SK-N-SH (cell line): Measurements from ENCODE around the gene MTMR1. TPM values are rescaled to one million over a fixed set of nuclear protein-coding genes. Genes with fewer than 3 reads are reported as not detected.

Experiments used
- CTCF ChIA-PET: fragments of 300-600, 350-600 bp; formaldehyde crosslinking; extraction: SDS; loops from one replicate; lab custom pipeline; 2021; lab: Yijun Ruan, JAX
- POLR2A ChIA-PET: fragments of 350-600 bp; sonication (Branson Sonifier 250); formaldehyde crosslinking; extraction: SDS; loops from one replicate; lab custom pipeline; 2020; ENCODE audit warnings: antibody characterized with exemption, inconsistent platforms; lab: Yijun Ruan, JAX
- DNase-seq: peaks from one replicate; pipeline ENCODE4 v3.0.0; 2012
- H2AFZ ChIP-seq: fragments of 200-600 bp; sonication (generic); 2 replicates; pipeline ENCODE4 v1.8.1; 2016; ENCODE audit warnings: antibody characterized with exemption, mild to moderate bottlenecking, low read depth
- H3F3A ChIP-seq: fragments of 200-600 bp; sonication (generic); replicated peaks from 2 replicates; pipeline ENCODE3; 2016; ENCODE audit warnings: antibody characterized with exemption, mild to moderate bottlenecking; ENCODE audit not compliant: insufficient read depth
- H3K27ac ChIP-seq, 2 experiments: fragments of 200-500 bp in 1 of 2; fragments of 200-600 bp in 1 of 2; sonication (Bioruptor generic) in 1 of 2; sonication (generic), shearing (Covaris generic) in 1 of 2; 2 replicates each; pipeline versions ENCODE4 v1.5.1 to v1.6.1; 2014 to 2016; ENCODE audit warnings: low read depth in 2 of 2, inconsistent platforms in 1 of 2, low read length in 1 of 2, mild to moderate bottlenecking in 1 of 2, mixed read lengths in 1 of 2
- H3K27me3 ChIP-seq: fragments of 200-600 bp; sonication (generic), shearing (Covaris generic); 2 replicates; pipeline ENCODE4 v1.6.1; 2016; ENCODE audit warnings: mixed run types; ENCODE audit not compliant: insufficient read depth
- H3K36me3 ChIP-seq, 2 experiments: fragments of 200-500 bp in 1 of 2; fragments of 200-600 bp in 1 of 2; sonication (Bioruptor generic) in 1 of 2; sonication (generic) in 1 of 2; replicated peaks in 1 of 2; 2 replicates each; pipeline versions ENCODE3 to v1.5.1; 2014 to 2016; ENCODE audit warnings: low read length in 1 of 2, mild to moderate bottlenecking in 1 of 2; ENCODE audit not compliant: insufficient read depth in 2 of 2, control insufficient read depth in 1 of 2
- H3K4me1 ChIP-seq, 2 experiments: fragments of 200-500 bp in 1 of 2; fragments of 200-600 bp in 1 of 2; sonication (Bioruptor generic) in 1 of 2; sonication (generic), shearing (Covaris generic) in 1 of 2; 2 replicates each; pipeline versions ENCODE4 v1.5.1 to v1.6.1; 2014 to 2016; ENCODE audit warnings: low read depth in 1 of 2, low read length in 1 of 2, mixed run types in 1 of 2; ENCODE audit not compliant: insufficient read depth in 2 of 2, control insufficient read depth in 1 of 2
- H3K4me2 ChIP-seq: fragments of 200-600 bp; sonication (generic), shearing (Covaris generic); 2 replicates; pipeline ENCODE4 v1.6.1; 2017; ENCODE audit warnings: mixed run types
- H3K4me3 ChIP-seq, 2 experiments: fragments of 200-500 bp in 1 of 2; fragments of 200-600 bp in 1 of 2; sonication (Bioruptor generic) in 1 of 2; sonication (generic), shearing (Covaris generic) in 1 of 2; 2 replicates each; pipeline versions ENCODE4 v1.5.1 to v1.8.1; 2014 to 2016; ENCODE audit warnings: low read depth in 2 of 2, inconsistent platforms in 1 of 2, low read length in 1 of 2, mild to moderate bottlenecking in 1 of 2, mixed read lengths in 1 of 2, moderate library complexity in 1 of 2
- H3K79me2 ChIP-seq: fragments of 200-600 bp; sonication (generic); 2 replicates; pipeline ENCODE4 v1.8.1; 2017; ENCODE audit warnings: mild to moderate bottlenecking; ENCODE audit not compliant: insufficient read depth
- H3K9ac ChIP-seq: fragments of 200-600 bp; sonication (generic); 2 replicates; pipeline ENCODE4 v1.6.1; 2017; ENCODE audit warnings: mixed run types
- H3K9me2 ChIP-seq: fragments of 200-600 bp; sonication (generic); 2 replicates; pipeline ENCODE4 v1.6.1; 2017; ENCODE audit warnings: mixed run types
- H3K9me3 ChIP-seq: fragments of 200-600 bp; sonication (generic); 2 replicates; pipeline ENCODE4 v1.6.1; 2017; ENCODE audit warnings: mixed run types, mild to moderate bottlenecking, moderate library complexity
- H4K20me1 ChIP-seq: fragments of 200-600 bp; sonication (generic); 2 replicates; pipeline ENCODE4 v1.6.1; 2017; ENCODE audit warnings: mild to moderate bottlenecking, mixed run types; ENCODE audit not compliant: insufficient read depth
- CHD2 ChIP-seq: fragments of 150-350 bp; IDR thresholded peaks from 2 replicates; pipeline ENCODE4 v1.6.1; 2018; ENCODE audit warnings: low read length; ENCODE audit not compliant: partially characterized antibody
- ELF1 ChIP-seq: IDR thresholded peaks from 2 replicates; pipeline ENCODE4 v1.4.0; 2012
- EP300 ChIP-seq, 2 experiments: IDR thresholded peaks; 2 replicates each; pipeline versions ENCODE4 v1.4.0 to v1.6.1; 2012; ENCODE audit warnings: borderline replicate concordance in 1 of 2, low read depth in 1 of 2, low read length in 1 of 2
- GATA2 ChIP-seq: sonication (generic); formaldehyde crosslinking; IDR thresholded peaks from 2 replicates; pipeline ENCODE4 v1.5.0; 2020; ENCODE audit warnings: mild to moderate bottlenecking, missing genetic modification reagents
- JUND ChIP-seq: IDR thresholded peaks from 2 replicates; pipeline ENCODE4 v1.4.0; 2012
- RAD21 ChIP-seq: IDR thresholded peaks from 2 replicates; pipeline ENCODE4 v1.6.1; 2012; ENCODE audit warnings: mild to moderate bottlenecking, low read length
- RCOR1 ChIP-seq: fragments of 150-350 bp; IDR thresholded peaks from 2 replicates; pipeline ENCODE4 v1.6.1; 2017; ENCODE audit warnings: antibody characterized with exemption, low read length
- RFX5 ChIP-seq: IDR thresholded peaks from 2 replicates; pipeline ENCODE4 v1.6.1; 2012; ENCODE audit warnings: mild to moderate bottlenecking, improper control_type of control experiment, low read length
- SIN3A ChIP-seq: IDR thresholded peaks from 2 replicates; pipeline ENCODE4 v1.6.1; 2012; ENCODE audit warnings: low read depth, mild to moderate bottlenecking, low read length, moderate library complexity, borderline replicate concordance
- TCF12 ChIP-seq: IDR thresholded peaks from 2 replicates; pipeline ENCODE4 v1.4.0; 2012
- YY1 ChIP-seq: IDR thresholded peaks from 2 replicates; pipeline ENCODE4 v1.4.0; 2012; ENCODE audit warnings: low read depth, mild to moderate bottlenecking
- WGBS: methylation state at CpG from one replicate; pipeline ENCODE4 v1.1.6; 2017; ENCODE audit warnings: low lambda C conversion rate; 5-methylcytosine and 5-hydroxymethylcytosine counted together
- polyA plus RNA-seq, 3 experiments: library from polyadenylated mRNA; depleted of rRNA; stranded (reverse); fragments of >200 nt; gene quantifications; 2 replicates each; pipeline ENCODE4 v1.2.3, GENCODE V29; 2012
- TF ChIP-seq, protein P1 (sequence below): IDR thresholded peaks from 2 replicates; pipeline ENCODE4 v1.4.0; 2012; ENCODE audit warnings: low read depth
- TF ChIP-seq, protein P2 (sequence below): IDR thresholded peaks from 2 replicates; pipeline ENCODE4; 2012
- TF ChIP-seq, protein P3 (sequence below): IDR thresholded peaks from 2 replicates; pipeline ENCODE4 v1.4.0; 2012; ENCODE audit warnings: low read depth, borderline replicate concordance
- TF ChIP-seq, protein P4 (sequence below): fragments of 200-600 bp; sonication (generic); IDR thresholded peaks from 2 replicates; pipeline ENCODE4 v1.6.1; 2017; ENCODE audit warnings: antibody characterized with exemption, mild to moderate bottlenecking, moderate library complexity

The MTMR1 gene
- polyA plus RNA-seq, 1 of the 3 experiments (the other 2 are of a cell fraction) = 17.0 TPM

DNA sequence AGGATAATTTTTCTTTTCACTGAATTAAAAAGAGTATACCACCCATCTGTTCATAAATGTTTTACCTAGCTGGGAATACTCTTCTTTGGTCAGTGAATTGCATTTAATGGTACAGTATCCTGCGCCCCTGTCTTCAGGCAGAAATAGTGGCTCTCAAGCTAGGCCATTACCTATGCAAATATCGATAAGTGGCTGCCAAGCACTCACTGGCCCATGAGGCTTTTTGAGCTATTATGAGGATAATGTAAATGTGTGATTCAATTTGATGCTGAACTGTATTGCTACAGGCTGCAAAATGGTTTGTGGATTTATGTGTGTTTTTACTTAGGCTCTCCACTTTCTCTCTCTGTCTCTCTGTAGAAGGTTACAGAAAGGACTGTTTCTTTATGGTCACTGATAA, 30.1 kb upstream of the MTMR1 start:
- no peak overlapping the region for H3K4me2 ChIP-seq
- H3K79me2 ChIP-seq = no peaks in the 10 kb centered on the region
- H3K4me1 ChIP-seq = peaks cover 4% of the 10 kb centered on the region in 2 experiments; a peak in 3 of 4 replicates
- H3F3A ChIP-seq = peaks cover 3% of the 10 kb centered on the region
- no peak overlapping the region for H3K9ac ChIP-seq
- DNase-seq = peak; percentile 33
- no peaks in the 10 kb centered on the region for H4K20me1 ChIP-seq
- peak overlapping the region in 1 of 2 experiments; percentile 84; a peak in 1 of 4 replicates for H3K27ac ChIP-seq
- peaks cover 0 to 12% of the 10 kb centered on the region in 2 experiments for H3K36me3 ChIP-seq
- no peak for TF ChIP-seq TCF12
- TF ChIP-seq, protein P1, sequence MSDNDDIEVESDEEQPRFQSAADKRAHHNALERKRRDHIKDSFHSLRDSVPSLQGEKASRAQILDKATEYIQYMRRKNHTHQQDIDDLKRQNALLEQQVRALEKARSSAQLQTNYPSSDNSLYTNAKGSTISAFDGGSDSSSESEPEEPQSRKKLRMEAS = no peak
- TF ChIP-seq, protein P2, sequence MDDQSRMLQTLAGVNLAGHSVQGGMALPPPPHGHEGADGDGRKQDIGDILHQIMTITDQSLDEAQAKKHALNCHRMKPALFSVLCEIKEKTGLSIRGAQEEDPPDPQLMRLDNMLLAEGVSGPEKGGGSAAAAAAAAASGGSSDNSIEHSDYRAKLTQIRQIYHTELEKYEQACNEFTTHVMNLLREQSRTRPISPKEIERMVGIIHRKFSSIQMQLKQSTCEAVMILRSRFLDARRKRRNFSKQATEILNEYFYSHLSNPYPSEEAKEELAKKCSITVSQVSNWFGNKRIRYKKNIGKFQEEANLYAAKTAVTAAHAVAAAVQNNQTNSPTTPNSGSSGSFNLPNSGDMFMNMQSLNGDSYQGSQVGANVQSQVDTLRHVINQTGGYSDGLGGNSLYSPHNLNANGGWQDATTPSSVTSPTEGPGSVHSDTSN = no peak
- TF ChIP-seq JUND = no peak
- peak; percentile 33; the same call in 1 of the 2 replicates for TF ChIP-seq GATA2 (CRISPR knock-in tag)
- TF ChIP-seq, protein P3, sequence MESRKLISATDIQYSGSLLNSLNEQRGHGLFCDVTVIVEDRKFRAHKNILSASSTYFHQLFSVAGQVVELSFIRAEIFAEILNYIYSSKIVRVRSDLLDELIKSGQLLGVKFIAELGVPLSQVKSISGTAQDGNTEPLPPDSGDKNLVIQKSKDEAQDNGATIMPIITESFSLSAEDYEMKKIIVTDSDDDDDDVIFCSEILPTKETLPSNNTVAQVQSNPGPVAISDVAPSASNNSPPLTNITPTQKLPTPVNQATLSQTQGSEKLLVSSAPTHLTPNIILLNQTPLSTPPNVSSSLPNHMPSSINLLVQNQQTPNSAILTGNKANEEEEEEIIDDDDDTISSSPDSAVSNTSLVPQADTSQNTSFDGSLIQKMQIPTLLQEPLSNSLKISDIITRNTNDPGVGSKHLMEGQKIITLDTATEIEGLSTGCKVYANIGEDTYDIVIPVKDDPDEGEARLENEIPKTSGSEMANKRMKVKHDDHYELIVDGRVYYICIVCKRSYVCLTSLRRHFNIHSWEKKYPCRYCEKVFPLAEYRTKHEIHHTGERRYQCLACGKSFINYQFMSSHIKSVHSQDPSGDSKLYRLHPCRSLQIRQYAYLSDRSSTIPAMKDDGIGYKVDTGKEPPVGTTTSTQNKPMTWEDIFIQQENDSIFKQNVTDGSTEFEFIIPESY = no peak
- no peak for TF ChIP-seq SIN3A
- TF ChIP-seq RAD21 = no peak
- no peak for TF ChIP-seq ELF1
- TF ChIP-seq, protein P4, sequence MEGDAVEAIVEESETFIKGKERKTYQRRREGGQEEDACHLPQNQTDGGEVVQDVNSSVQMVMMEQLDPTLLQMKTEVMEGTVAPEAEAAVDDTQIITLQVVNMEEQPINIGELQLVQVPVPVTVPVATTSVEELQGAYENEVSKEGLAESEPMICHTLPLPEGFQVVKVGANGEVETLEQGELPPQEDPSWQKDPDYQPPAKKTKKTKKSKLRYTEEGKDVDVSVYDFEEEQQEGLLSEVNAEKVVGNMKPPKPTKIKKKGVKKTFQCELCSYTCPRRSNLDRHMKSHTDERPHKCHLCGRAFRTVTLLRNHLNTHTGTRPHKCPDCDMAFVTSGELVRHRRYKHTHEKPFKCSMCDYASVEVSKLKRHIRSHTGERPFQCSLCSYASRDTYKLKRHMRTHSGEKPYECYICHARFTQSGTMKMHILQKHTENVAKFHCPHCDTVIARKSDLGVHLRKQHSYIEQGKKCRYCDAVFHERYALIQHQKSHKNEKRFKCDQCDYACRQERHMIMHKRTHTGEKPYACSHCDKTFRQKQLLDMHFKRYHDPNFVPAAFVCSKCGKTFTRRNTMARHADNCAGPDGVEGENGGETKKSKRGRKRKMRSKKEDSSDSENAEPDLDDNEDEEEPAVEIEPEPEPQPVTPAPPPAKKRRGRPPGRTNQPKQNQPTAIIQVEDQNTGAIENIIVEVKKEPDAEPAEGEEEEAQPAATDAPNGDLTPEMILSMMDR = no peak
- TF ChIP-seq CHD2 = no peak
- TF ChIP-seq YY1 = no peak
- no peak for TF ChIP-seq RCOR1
- no peak for TF ChIP-seq RFX5
- TF ChIP-seq EP300 (IDR thresholded peaks at IDR 0.05; ENCODE audit: borderline replicate concordance in 1 of 2, low read depth in 1 of 2, low read length in 1 of 2) = peak in 1 of 2 experiments; percentile 29; a peak in 1 of 4 replicates
- WGBS = 38% methylated on average over 2 of the region's 2 CpGs
- ChIA-PET POLR2A (no interaction called here), CTCF (interaction anchor here (0.6 to 1.6 kb wide), 3 partner anchors 21 to 507 kb away, joined by 3 read pairs; no protein-coding TSS in a partner anchor)
- no peaks in the 10 kb centered on the region for H3K27me3 ChIP-seq
- H3K4me3 ChIP-seq = no peak overlapping the region
- no peaks in the 10 kb centered on the region for H3K9me3 ChIP-seq
- H2AFZ ChIP-seq = no peak overlapping the region
- no peaks in the 10 kb centered on the region for H3K9me2 ChIP-seq
